HepG2 (cell line): ENCODE data around the gene LRRC73. TPM values are rescaled to one million over a fixed set of nuclear protein-coding genes. Genes with fewer than 3 reads are reported as not detected.
A peak's percentile ranks its signal among the peaks of the same experiment; 100 is the strongest.

ENCODE experiments used
- ATAC-seq: fragments of 200-7000 bp; cut with Tn5 transposase; 3 replicates; pipeline ENCODE4 v1.9.1; 2020; ENCODE audit warnings: mild to moderate bottlenecking, moderate library complexity
- BruUV-seq: library from RNA; stranded (reverse); fragments of 400-500 nt; replicated peaks from 2 replicates; lab custom pipeline; 2021; lab: Mats Ljungman, UMichigan
- CTCF ChIA-PET: fragments of 300-600 bp; formaldehyde crosslinking; extraction: SDS; loops from one replicate; lab custom pipeline; 2021; ENCODE audit warnings: low total read pairs, inconsistent platforms, low intra/inter-chr PET ratio; lab: Yijun Ruan, JAX
- POLR2A ChIA-PET: fragments of 350-600 bp; sonication (Branson Sonifier 250); formaldehyde crosslinking; loops from one replicate; lab custom pipeline; 2020; ENCODE audit warnings: antibody characterized with exemption, inconsistent platforms; lab: Yijun Ruan, JAX
- DNase-seq: peaks from one replicate; pipeline ENCODE4 v3.0.0-alpha.2; 2015; ENCODE audit warnings: low spot score
- FAIRE-seq: peaks from 3 replicates; lab custom pipeline; 2011; peaks lifted over from hg19 to GRCh38; lab: Jason Lieb, UNC
- H2AFZ ChIP-seq: one replicate; pipeline ENCODE4 v1.6.1; 2011; ENCODE audit warnings: low read length, inconsistent platforms
- H3K27ac ChIP-seq: fragments of 300-600 bp; 3 replicates; pipeline ENCODE4 v1.8.0; 2011; ENCODE audit warnings: mixed run types, mild to moderate bottlenecking, mixed read lengths, low read length, inconsistent platforms; ENCODE audit not compliant: insufficient read depth; ENCODE audit errors: extremely low read length
- H3K27me3 ChIP-seq, 2 experiments: fragments of 200-600 bp in 1 of 2; 2 replicates in 1 of 2; 3 replicates in 1 of 2; pipeline versions ENCODE4 v1.6.0 to v1.8.0; 2011; ENCODE audit warnings: low read length in 2 of 2, mild to moderate bottlenecking in 2 of 2, moderate library complexity in 2 of 2, inconsistent platforms in 1 of 2; ENCODE audit not compliant: insufficient read depth in 2 of 2, control insufficient read depth in 1 of 2
- H3K36me3 ChIP-seq, 2 experiments: fragments of 200-600 bp in 1 of 2; replicated peaks in 1 of 2; 2 replicates in 1 of 2; 3 replicates in 1 of 2; pipeline versions ENCODE4 v1.5.1 to v1.8.0; 2011; ENCODE audit warnings: low read length in 2 of 2, inconsistent platforms in 1 of 2; ENCODE audit not compliant: insufficient read depth in 2 of 2, control insufficient read depth in 1 of 2
- H3K4me1 ChIP-seq: 2 replicates; pipeline ENCODE4 v1.5.1; 2012; ENCODE audit warnings: low read length, inconsistent platforms; ENCODE audit not compliant: insufficient read depth
- H3K4me2 ChIP-seq: 2 replicates; pipeline ENCODE4 v1.6.0; 2011; ENCODE audit warnings: low read depth, low read length, inconsistent platforms
- H3K4me3 ChIP-seq, 3 experiments: fragments of 200-600 bp in 1 of 3; sonication (generic), shearing (Covaris generic) in 1 of 3; replicated peaks in 1 of 3; 2 replicates each; pipeline ENCODE4 v1.5.1; 2011 to 2016; ENCODE audit warnings: low read length in 3 of 3, inconsistent platforms in 2 of 3, low read depth in 2 of 3, mild to moderate bottlenecking in 2 of 3, control low read depth in 1 of 3, mixed read lengths in 1 of 3; ENCODE audit not compliant: insufficient read depth in 1 of 3
- H3K79me2 ChIP-seq: one replicate; pipeline ENCODE4 v1.6.1; 2011; ENCODE audit warnings: low read length, inconsistent platforms; ENCODE audit not compliant: insufficient read depth
- H3K9ac ChIP-seq: 2 replicates; pipeline ENCODE4 v1.6.0; 2011; ENCODE audit warnings: mild to moderate bottlenecking, low read depth, low read length, inconsistent platforms; ENCODE audit not compliant: insufficient read depth
- H3K9me3 ChIP-seq: 2 replicates; pipeline ENCODE4 v1.5.1; 2012; ENCODE audit warnings: mild to moderate bottlenecking, low read length
- H4K20me1 ChIP-seq: 2 replicates; pipeline ENCODE4 v1.6.0; 2011; ENCODE audit warnings: inconsistent platforms, mild to moderate bottlenecking, low read length, moderate library complexity; ENCODE audit not compliant: insufficient read depth
- CCAR2 ChIP-seq: fragments of 200-400 bp; formaldehyde crosslinking; optimal IDR thresholded peaks from 2 replicates; pipeline ENCODE3; 2018; ENCODE audit warnings: low read depth, mild to moderate bottlenecking, low read length, moderate library complexity
- DNMT3B ChIP-seq: conservative IDR thresholded peaks from 2 replicates; pipeline ENCODE4 v1.6.1; 2016; ENCODE audit warnings: missing biosample characterization, control low read depth
- ISL2 ChIP-seq: sonication (generic); formaldehyde crosslinking; IDR thresholded peaks from 2 replicates; pipeline ENCODE4 v1.5.0; 2020; ENCODE audit warnings: missing genetic modification reagents
- JDP2 ChIP-seq: sonication (generic); formaldehyde crosslinking; IDR thresholded peaks from 2 replicates; pipeline ENCODE4 v1.8.1; 2022; ENCODE audit warnings: missing genetic modification reagents, borderline replicate concordance
- MEIS2 ChIP-seq: sonication (generic); formaldehyde crosslinking; IDR thresholded peaks from 2 replicates; pipeline ENCODE4 v1.9.0; 2021; ENCODE audit warnings: mild to moderate bottlenecking, missing genetic modification reagents
- MLX ChIP-seq: IDR thresholded peaks from 2 replicates; pipeline ENCODE4 v1.6.1; 2016
- NFE2L1 ChIP-seq: sonication (generic); formaldehyde crosslinking; IDR thresholded peaks from 2 replicates; pipeline ENCODE4 v1.4.0; 2020; ENCODE audit warnings: missing genetic modification reagents, mild to moderate bottlenecking, borderline replicate concordance
- NONO ChIP-seq, 2 experiments: fragments of 450-650 bp in 1 of 2; sonication (generic) in 1 of 2; formaldehyde crosslinking in 1 of 2; IDR thresholded peaks in 1 of 2; conservative IDR thresholded peaks in 1 of 2; 2 replicates each; pipeline versions ENCODE4 v1.6.1 to v1.8.0; 2017 to 2022; ENCODE audit warnings: mild to moderate bottlenecking in 1 of 2, missing genetic modification reagents in 1 of 2, moderate library complexity in 1 of 2
- RARG ChIP-seq: sonication (generic); formaldehyde crosslinking; IDR thresholded peaks from 2 replicates; pipeline ENCODE4 v1.4.0; 2020; ENCODE audit warnings: low read depth, mild to moderate bottlenecking, missing genetic modification reagents
- SP140L ChIP-seq: sonication (generic); formaldehyde crosslinking; IDR thresholded peaks from 2 replicates; pipeline ENCODE4 v1.4.0; 2020; ENCODE audit warnings: missing genetic modification reagents, borderline replicate concordance
- TARDBP ChIP-seq: sonication (generic); formaldehyde crosslinking; IDR thresholded peaks from 2 replicates; pipeline ENCODE4 v1.8.0; 2022; ENCODE audit warnings: mild to moderate bottlenecking, missing genetic modification reagents
- TBX3 ChIP-seq: fragments of 450-650 bp; IDR thresholded peaks from 2 replicates; pipeline ENCODE4 v1.6.1; 2017; ENCODE audit warnings: antibody characterized with exemption, mild to moderate bottlenecking, inconsistent platforms, borderline replicate concordance
- ZFY ChIP-seq: sonication (generic); formaldehyde crosslinking; IDR thresholded peaks from 2 replicates; pipeline ENCODE4 v1.4.0; 2020; ENCODE audit warnings: missing genetic modification reagents
- WGBS: methylation state at CpG from one replicate; pipeline ENCODE4 v1.1.6; 2017; ENCODE audit warnings: low lambda C conversion rate; 5-methylcytosine and 5-hydroxymethylcytosine counted together
- in situ Hi-C: cut with HindIII; loops from 2 replicates; pipeline ENCODE4 v1.10.0; 2017; ENCODE audit warnings: low pct_unique_long_range_greater_than_20kb; ENCODE audit not compliant: extremely low pct_ligation_motif_present
- intact Hi-C: fragments of 100-400 bp; cut with micrococcal nuclease; formaldehyde crosslinking; loops from one replicate; pipeline ENCODE4 v1.10.0; 2022; ENCODE audit not compliant: unreplicated experiment
- polyA plus RNA-seq, 8 experiments: library from polyadenylated mRNA; depleted of rRNA in 3 of 8; stranded (reverse) in 7 of 8; unstranded in 1 of 8; fragments of >200 nt; fragmentation: Illumina TruSeq in 4 of 8; extraction: Trizol in 4 of 8; gene quantifications; 2 replicates each; pipeline versions ENCODE4 v1.2.1 to v1.2.3, GENCODE V29; 2011 to 2016; ENCODE audit warnings: low read depth in 4 of 8, missing spikeins in 1 of 8, mixed read lengths in 1 of 8; ENCODE audit not compliant: insufficient read depth in 1 of 8
- total RNA-seq, 5 experiments: library from RNA; depleted of rRNA; stranded (reverse); fragments of >200 nt; fragmentation: Illumina TruSeq; extraction: Trizol; gene quantifications; 2 replicates each; pipeline ENCODE4 v1.2.3, GENCODE V29; 2016; ENCODE audit warnings: low read depth in 1 of 5
- TF ChIP-seq, protein P1 (sequence below): sonication (generic); formaldehyde crosslinking; IDR thresholded peaks from 2 replicates; pipeline ENCODE4 v1.9.0; 2021; ENCODE audit warnings: missing genetic modification reagents, mild to moderate bottlenecking, borderline replicate concordance
- TF ChIP-seq, protein P2 (sequence below): sonication (generic); formaldehyde crosslinking; IDR thresholded peaks from 2 replicates; pipeline ENCODE4 v1.5.0; 2020; ENCODE audit warnings: mild to moderate bottlenecking, missing genetic modification reagents, moderate library complexity
- TF ChIP-seq, protein P3 (sequence below): sonication (generic); formaldehyde crosslinking; IDR thresholded peaks from 2 replicates; pipeline ENCODE4 v1.4.0; 2020; ENCODE audit warnings: missing genetic modification reagents

Gene LRRC73
- total and polyA plus RNA-seq, 2 of the 13 experiments (the other 11 are each of a cell fraction or from before 2014, with no cell fraction given), result 0.11 to 0.12 TPM

- intact Hi-C loops, result loop anchor here (5.0 kb wide), 1 partner anchor 61 kb away; the partner anchor contains the start of genes POLH and XPO5
- DNase-seq (no peak), ATAC-seq (no peak), FAIRE-seq (no peak)
- POLR2A ChIA-PET, result interaction anchor here (0.6 to 1.7 kb wide), 3 partner anchors 79 to 111 kb away, joined by 3 to 5 read pairs (median 5); partner anchors contain the start of gene ABCC10
- in situ Hi-C loops, result no loop called here
- peaks cover 52% of the 10 kb centered on the region for H3K79me2 ChIP-seq
- peak overlapping the region; percentile 91 for H3K4me2 ChIP-seq
- H3K4me3 ChIP-seq, result peak overlapping the region; percentile 85 to 99 (median 93)
- WGBS, result 60% methylated on average over 9 of the region's 9 CpGs
- H3K9ac ChIP-seq, result peak overlapping the region; percentile 98
- H4K20me1 ChIP-seq, result no peaks in the 10 kb centered on the region
- H2AFZ ChIP-seq, result no peak overlapping the region
- H3K9me3 ChIP-seq, result no peaks in the 10 kb centered on the region
- BruUV-seq, result TSS peak; percentile 70
- peaks cover 30 to 57% of the 10 kb centered on the region in 2 experiments for H3K36me3 ChIP-seq
- peak overlapping the region; percentile 72 for H3K27ac ChIP-seq
- H3K4me1 ChIP-seq, result peaks cover 37% of the 10 kb centered on the region
- H3K27me3 ChIP-seq, result peaks cover 0 to 5% of the 10 kb centered on the region in 2 experiments; a peak in 1 of 5 replicates
- CTCF ChIA-PET, result no interaction called here
- TF ChIP-seq, protein P1, sequence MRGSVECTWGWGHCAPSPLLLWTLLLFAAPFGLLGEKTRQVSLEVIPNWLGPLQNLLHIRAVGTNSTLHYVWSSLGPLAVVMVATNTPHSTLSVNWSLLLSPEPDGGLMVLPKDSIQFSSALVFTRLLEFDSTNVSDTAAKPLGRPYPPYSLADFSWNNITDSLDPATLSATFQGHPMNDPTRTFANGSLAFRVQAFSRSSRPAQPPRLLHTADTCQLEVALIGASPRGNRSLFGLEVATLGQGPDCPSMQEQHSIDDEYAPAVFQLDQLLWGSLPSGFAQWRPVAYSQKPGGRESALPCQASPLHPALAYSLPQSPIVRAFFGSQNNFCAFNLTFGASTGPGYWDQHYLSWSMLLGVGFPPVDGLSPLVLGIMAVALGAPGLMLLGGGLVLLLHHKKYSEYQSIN, result no peak
- TF ChIP-seq MLX (no peak), TARDBP (CRISPR knock-in tag) (no peak), RARG (CRISPR knock-in tag) (no peak), ISL2 (no peak), NFE2L1 (CRISPR knock-in tag) (no peak), JDP2 (CRISPR knock-in tag) (no peak), NONO (IDR thresholded peaks at IDR 0.05) (no peak), NONO (CRISPR knock-in tag; conservative IDR thresholded peaks at IDR 0.05) (no peak), DNMT3B (CRISPR knock-in tag) (no peak), TBX3 (no peak), SP140L (CRISPR knock-in tag) (no peak), ZFY (CRISPR knock-in tag) (no peak), CCAR2 (peak; percentile 15), MEIS2 (CRISPR knock-in tag) (no peak)
- TF ChIP-seq, protein P2, sequence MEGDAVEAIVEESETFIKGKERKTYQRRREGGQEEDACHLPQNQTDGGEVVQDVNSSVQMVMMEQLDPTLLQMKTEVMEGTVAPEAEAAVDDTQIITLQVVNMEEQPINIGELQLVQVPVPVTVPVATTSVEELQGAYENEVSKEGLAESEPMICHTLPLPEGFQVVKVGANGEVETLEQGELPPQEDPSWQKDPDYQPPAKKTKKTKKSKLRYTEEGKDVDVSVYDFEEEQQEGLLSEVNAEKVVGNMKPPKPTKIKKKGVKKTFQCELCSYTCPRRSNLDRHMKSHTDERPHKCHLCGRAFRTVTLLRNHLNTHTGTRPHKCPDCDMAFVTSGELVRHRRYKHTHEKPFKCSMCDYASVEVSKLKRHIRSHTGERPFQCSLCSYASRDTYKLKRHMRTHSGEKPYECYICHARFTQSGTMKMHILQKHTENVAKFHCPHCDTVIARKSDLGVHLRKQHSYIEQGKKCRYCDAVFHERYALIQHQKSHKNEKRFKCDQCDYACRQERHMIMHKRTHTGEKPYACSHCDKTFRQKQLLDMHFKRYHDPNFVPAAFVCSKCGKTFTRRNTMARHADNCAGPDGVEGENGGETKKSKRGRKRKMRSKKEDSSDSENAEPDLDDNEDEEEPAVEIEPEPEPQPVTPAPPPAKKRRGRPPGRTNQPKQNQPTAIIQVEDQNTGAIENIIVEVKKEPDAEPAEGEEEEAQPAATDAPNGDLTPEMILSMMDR, result 0 out of 2 replicates have a peak, but pooled peaks have one; percentile 19
- TF ChIP-seq, protein P3, sequence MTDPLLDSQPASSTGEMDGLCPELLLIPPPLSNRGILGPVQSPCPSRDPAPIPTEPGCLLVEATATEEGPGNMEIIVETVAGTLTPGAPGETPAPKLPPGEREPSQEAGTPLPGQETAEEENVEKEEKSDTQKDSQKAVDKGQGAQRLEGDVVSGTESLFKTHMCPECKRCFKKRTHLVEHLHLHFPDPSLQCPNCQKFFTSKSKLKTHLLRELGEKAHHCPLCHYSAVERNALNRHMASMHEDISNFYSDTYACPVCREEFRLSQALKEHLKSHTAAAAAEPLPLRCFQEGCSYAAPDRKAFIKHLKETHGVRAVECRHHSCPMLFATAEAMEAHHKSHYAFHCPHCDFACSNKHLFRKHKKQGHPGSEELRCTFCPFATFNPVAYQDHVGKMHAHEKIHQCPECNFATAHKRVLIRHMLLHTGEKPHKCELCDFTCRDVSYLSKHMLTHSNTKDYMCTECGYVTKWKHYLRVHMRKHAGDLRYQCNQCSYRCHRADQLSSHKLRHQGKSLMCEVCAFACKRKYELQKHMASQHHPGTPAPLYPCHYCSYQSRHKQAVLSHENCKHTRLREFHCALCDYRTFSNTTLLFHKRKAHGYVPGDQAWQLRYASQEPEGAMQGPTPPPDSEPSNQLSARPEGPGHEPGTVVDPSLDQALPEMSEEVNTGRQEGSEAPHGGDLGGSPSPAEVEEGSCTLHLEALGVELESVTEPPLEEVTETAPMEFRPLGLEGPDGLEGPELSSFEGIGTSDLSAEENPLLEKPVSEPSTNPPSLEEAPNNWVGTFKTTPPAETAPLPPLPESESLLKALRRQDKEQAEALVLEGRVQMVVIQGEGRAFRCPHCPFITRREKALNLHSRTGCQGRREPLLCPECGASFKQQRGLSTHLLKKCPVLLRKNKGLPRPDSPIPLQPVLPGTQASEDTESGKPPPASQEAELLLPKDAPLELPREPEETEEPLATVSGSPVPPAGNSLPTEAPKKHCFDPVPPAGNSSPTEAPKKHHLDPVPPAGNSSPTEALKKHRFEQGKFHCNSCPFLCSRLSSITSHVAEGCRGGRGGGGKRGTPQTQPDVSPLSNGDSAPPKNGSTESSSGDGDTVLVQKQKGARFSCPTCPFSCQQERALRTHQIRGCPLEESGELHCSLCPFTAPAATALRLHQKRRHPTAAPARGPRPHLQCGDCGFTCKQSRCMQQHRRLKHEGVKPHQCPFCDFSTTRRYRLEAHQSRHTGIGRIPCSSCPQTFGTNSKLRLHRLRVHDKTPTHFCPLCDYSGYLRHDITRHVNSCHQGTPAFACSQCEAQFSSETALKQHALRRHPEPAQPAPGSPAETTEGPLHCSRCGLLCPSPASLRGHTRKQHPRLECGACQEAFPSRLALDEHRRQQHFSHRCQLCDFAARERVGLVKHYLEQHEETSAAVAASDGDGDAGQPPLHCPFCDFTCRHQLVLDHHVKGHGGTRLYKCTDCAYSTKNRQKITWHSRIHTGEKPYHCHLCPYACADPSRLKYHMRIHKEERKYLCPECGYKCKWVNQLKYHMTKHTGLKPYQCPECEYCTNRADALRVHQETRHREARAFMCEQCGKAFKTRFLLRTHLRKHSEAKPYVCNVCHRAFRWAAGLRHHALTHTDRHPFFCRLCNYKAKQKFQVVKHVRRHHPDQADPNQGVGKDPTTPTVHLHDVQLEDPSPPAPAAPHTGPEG (CRISPR knock-in tag), result no peak
These were observed 5.7 kb upstream of the LRRC73 start for GRCh38 chr6:43515808-43516207.
